Activated T-helper 1 cell treated with anti-CD3 and anti-CD28 coated beads, Interleukin-12 subunit alpha, Interleukin-12 subunit beta, Interleukin-2, Interleukin-4 antibody, amounts not matched to agents 30 ng/mL and 10 ng/mL and 1 ng/mL, durations not matched to agents 14 hours and 24 hours and 36 hours (primary cell): ENCODE data around the gene FLYWCH2. TPM values are rescaled to one million over a fixed set of nuclear protein-coding genes. Genes with fewer than 3 reads are reported as not detected.

Experiments
- total RNA-seq: library from RNA; stranded (reverse); gene quantifications from 2 replicates; pipeline ENCODE4 v1.2.3, GENCODE V29; 2022

Gene FLYWCH2
- total RNA-seq, 1 donor from 2014 or later: 22.9 TPM

Other genes starting within 250 kb of the FLYWCH2 start
- gene KCTD5, start 200.7 kb upstream of the FLYWCH2 start, total RNA-seq: 63.9 and 69.6 TPM in 2 replicates
- 1.7 and 1.8 TPM in 2 replicates for gene PRSS27, start 163.0 kb upstream of the FLYWCH2 start, total RNA-seq
- 631 and 639 TPM in 2 replicates for gene SRRM2, start 130.6 kb upstream of the FLYWCH2 start, total RNA-seq
- 256 and 277 TPM in 2 replicates for gene ELOB, start 105.9 kb upstream of the FLYWCH2 start, total RNA-seq
- 0.10 TPM in 1 of 2 replicates, not detected in the other for gene PRSS33, start 95.7 kb upstream of the FLYWCH2 start, total RNA-seq
- not detected in 2 replicates for gene PRSS41, start 84.7 kb upstream of the FLYWCH2 start, total RNA-seq
- gene PRSS21, start 66.0 kb upstream of the FLYWCH2 start, total RNA-seq: 9.2 and 10.1 TPM in 2 replicates
- 11.7 and 12.9 TPM in 2 replicates for gene ZG16B, start 52.9 kb upstream of the FLYWCH2 start, total RNA-seq
- gene PRSS22, start 25.0 kb upstream of the FLYWCH2 start, total RNA-seq: not detected in 2 replicates
- 61.1 and 65.7 TPM in 2 replicates for gene FLYWCH1, start 28.7 kb downstream of the FLYWCH2 start, total RNA-seq
- 0.10 and 0.18 TPM in 2 replicates for gene KREMEN2, start 81.1 kb downstream of the FLYWCH2 start, total RNA-seq
- gene PAQR4, start 86.1 kb downstream of the FLYWCH2 start, total RNA-seq: 40.1 and 44.0 TPM in 2 replicates
- gene PKMYT1, start 97.2 kb downstream of the FLYWCH2 start, total RNA-seq: 151 and 152 TPM in 2 replicates
- not detected in 2 replicates for gene CLDN9, start 129.7 kb downstream of the FLYWCH2 start, total RNA-seq
- not detected in 2 replicates for gene CLDN6, start 135.0 kb downstream of the FLYWCH2 start, total RNA-seq
- 4.9 and 5.5 TPM in 2 replicates for gene TNFRSF12A, start 137.2 kb downstream of the FLYWCH2 start, total RNA-seq
- gene HCFC1R1, start 140.7 kb downstream of the FLYWCH2 start, total RNA-seq: 30.0 and 30.9 TPM in 2 replicates
- 48.3 and 49.0 TPM in 2 replicates for gene THOC6, start 140.8 kb downstream of the FLYWCH2 start, total RNA-seq
- gene BICDL2, start 153.7 kb downstream of the FLYWCH2 start, total RNA-seq: 0.20 TPM in 1 of 2 replicates, not detected in the other
- gene MMP25, start 163.3 kb downstream of the FLYWCH2 start, total RNA-seq: 11.9 and 12.8 TPM in 2 replicates
- gene IL32, start 182.4 kb downstream of the FLYWCH2 start, total RNA-seq: 993 TPM in 2 replicates
- 0.07 TPM in 1 of 2 replicates, not detected in the other for gene ZSCAN10, start 216.1 kb downstream of the FLYWCH2 start, total RNA-seq
- 0.15 and 0.39 TPM in 2 replicates for gene ZNF205, start 229.4 kb downstream of the FLYWCH2 start, total RNA-seq